Measurements from ENCODE around the gene PTPRD. TPM values are rescaled to one million over a fixed set of nuclear protein-coding genes. Genes with fewer than 3 reads are reported as not detected.

The PTPRD gene
- total and polyA plus RNA-seq, 2 donors from 2014 or later = 6.4 to 78.9 TPM

DNA sequence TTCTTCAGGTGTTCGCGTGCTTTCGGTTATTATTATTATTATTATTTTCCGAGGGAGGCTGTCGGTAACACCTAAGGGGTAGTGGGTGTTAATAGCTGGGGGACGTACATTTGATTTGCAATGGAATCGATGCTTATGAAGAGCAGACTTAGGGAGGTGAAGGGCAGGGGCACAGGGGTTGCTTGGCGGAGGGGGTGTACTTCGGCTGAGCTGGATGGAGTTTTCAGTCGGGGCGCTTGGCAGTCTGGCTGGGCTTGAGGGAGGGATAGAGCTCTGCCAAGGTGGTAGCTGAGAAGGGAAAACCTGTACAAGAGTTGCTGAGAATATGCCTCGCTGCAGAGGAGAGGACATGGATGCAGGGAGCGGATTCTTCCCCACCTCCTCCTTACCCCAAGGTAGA lies 617 bp upstream of the PTPRD start:
- Histone ChIP-seq H3K4me1 (ENCODE audit: control insufficient read depth in 2 of 3, insufficient read depth in 2 of 3, low read depth in 1 of 3, low read length in 3 of 3) (no peaks in the 10 kb centered on the region), H3K9ac (ENCODE audit: low read length in 3 of 3) (no peak overlapping the region), H3K9me3 (ENCODE audit: control insufficient read depth in 2 of 3, insufficient read depth in 1 of 3, low read length in 3 of 3) (no peaks in the 10 kb centered on the region), H3K27me3 (ENCODE audit: control insufficient read depth, insufficient read depth, low read length) (peaks cover 24% of the 10 kb centered on the region), H3K4me3 (ENCODE audit: low read length in 3 of 3) (no peak overlapping the region), H3K36me3 (ENCODE audit: control insufficient read depth in 2 of 3, insufficient read depth in 3 of 3, low read length in 3 of 3) (no peaks in the 10 kb centered on the region), H3K27ac (ENCODE audit: low read depth in 2 of 2, low read length in 2 of 2) (no peak overlapping the region)
- no peak for FAIRE-seq
- peak in 3 of 5 donors; percentile 18 to 35 (median 23) for DNase-seq
- TF ChIP-seq, protein P1, sequence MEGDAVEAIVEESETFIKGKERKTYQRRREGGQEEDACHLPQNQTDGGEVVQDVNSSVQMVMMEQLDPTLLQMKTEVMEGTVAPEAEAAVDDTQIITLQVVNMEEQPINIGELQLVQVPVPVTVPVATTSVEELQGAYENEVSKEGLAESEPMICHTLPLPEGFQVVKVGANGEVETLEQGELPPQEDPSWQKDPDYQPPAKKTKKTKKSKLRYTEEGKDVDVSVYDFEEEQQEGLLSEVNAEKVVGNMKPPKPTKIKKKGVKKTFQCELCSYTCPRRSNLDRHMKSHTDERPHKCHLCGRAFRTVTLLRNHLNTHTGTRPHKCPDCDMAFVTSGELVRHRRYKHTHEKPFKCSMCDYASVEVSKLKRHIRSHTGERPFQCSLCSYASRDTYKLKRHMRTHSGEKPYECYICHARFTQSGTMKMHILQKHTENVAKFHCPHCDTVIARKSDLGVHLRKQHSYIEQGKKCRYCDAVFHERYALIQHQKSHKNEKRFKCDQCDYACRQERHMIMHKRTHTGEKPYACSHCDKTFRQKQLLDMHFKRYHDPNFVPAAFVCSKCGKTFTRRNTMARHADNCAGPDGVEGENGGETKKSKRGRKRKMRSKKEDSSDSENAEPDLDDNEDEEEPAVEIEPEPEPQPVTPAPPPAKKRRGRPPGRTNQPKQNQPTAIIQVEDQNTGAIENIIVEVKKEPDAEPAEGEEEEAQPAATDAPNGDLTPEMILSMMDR (IDR thresholded peaks at IDR 0.05; ENCODE audit: borderline replicate concordance, extremely low read depth, insufficient read depth) = no peak
- intact Hi-C loops (cut with DNase I) = no loop called here

DNA sequence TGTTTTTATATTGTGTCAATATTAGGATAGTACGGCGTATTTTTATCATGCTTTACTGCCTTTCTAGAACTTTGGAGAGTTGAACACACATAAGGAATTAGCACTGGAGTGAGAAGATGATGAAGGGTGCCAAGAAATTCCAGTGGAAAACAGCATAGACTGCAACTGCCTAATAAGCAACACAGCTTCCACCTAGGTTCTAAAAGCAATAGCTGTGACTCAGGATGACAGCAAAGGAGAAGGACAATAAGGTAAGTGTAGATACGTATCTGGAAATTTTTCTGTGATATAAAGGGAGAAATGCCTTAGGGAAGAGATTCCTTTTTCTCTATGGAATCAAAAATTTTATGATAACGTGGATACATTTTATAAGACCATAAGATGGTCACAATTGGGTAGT lies 7.4 kb downstream of the PTPRD start:
- Histone ChIP-seq H3K4me1 (ENCODE audit: control insufficient read depth in 2 of 3, insufficient read depth in 2 of 3, low read depth in 1 of 3, low read length in 3 of 3) (no peaks in the 10 kb centered on the region), H3K4me3 (ENCODE audit: low read length in 3 of 3) (no peak overlapping the region), H3K9ac (ENCODE audit: low read length in 3 of 3) (no peak overlapping the region), H3K27ac (ENCODE audit: low read depth in 2 of 2, low read length in 2 of 2) (no peak overlapping the region), H3K9me3 (ENCODE audit: control insufficient read depth in 2 of 3, insufficient read depth in 1 of 3, low read length in 3 of 3) (no peaks in the 10 kb centered on the region), H3K36me3 (ENCODE audit: control insufficient read depth in 2 of 3, insufficient read depth in 3 of 3, low read length in 3 of 3) (no peaks in the 10 kb centered on the region), H3K27me3 (ENCODE audit: control insufficient read depth, insufficient read depth, low read length) (peaks cover 4% of the 10 kb centered on the region)
- DNase-seq (no peak), FAIRE-seq (no peak)
- intact Hi-C loops (cut with DNase I) = no loop called here
- TF ChIP-seq, protein P1 (IDR thresholded peaks at IDR 0.05; ENCODE audit: borderline replicate concordance, extremely low read depth, insufficient read depth) = no peak

DNA sequence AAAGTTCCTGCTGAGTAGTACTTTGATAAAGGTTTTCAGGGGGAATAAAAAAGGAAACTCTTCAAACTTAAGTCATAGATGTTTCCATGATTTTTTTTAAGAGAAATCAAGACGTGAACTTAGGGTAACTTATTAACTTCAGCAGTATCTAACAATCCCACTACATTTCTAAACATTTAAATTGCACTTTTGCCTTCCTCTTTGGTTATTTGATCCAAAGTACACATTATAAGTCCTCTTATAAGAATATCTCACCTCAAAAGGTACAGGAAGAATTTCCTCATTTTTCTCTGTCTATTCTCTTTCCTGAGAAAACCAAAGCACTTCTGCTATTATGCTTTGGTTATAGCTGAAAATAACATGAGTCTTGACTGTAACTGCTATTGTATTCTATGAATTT lies 7.9 kb downstream of the PTPRD start:
- no peak overlapping the region for H3K9ac ChIP-seq (ENCODE audit: low read length in 3 of 3)
- H3K9me3 ChIP-seq (ENCODE audit: control insufficient read depth in 2 of 3, insufficient read depth in 1 of 3, low read length in 3 of 3) = no peaks in the 10 kb centered on the region
- no peaks in the 10 kb centered on the region for H3K36me3 ChIP-seq (ENCODE audit: control insufficient read depth in 2 of 3, insufficient read depth in 3 of 3, low read length in 3 of 3)
- no peak overlapping the region for H3K27ac ChIP-seq (ENCODE audit: low read depth in 2 of 2, low read length in 2 of 2)
- H3K4me3 ChIP-seq (ENCODE audit: low read length in 3 of 3) = no peak overlapping the region
- TF ChIP-seq, protein P1 (IDR thresholded peaks at IDR 0.05; ENCODE audit: borderline replicate concordance, extremely low read depth, insufficient read depth) = no peak
- H3K27me3 ChIP-seq (ENCODE audit: control insufficient read depth, insufficient read depth, low read length) = peaks cover 2% of the 10 kb centered on the region
- FAIRE-seq (no peak), DNase-seq (no peak)
- intact Hi-C loops (cut with DNase I) = no loop called here
- no peaks in the 10 kb centered on the region for H3K4me1 ChIP-seq (ENCODE audit: control insufficient read depth in 2 of 3, insufficient read depth in 2 of 3, low read depth in 1 of 3, low read length in 3 of 3)

DNA sequence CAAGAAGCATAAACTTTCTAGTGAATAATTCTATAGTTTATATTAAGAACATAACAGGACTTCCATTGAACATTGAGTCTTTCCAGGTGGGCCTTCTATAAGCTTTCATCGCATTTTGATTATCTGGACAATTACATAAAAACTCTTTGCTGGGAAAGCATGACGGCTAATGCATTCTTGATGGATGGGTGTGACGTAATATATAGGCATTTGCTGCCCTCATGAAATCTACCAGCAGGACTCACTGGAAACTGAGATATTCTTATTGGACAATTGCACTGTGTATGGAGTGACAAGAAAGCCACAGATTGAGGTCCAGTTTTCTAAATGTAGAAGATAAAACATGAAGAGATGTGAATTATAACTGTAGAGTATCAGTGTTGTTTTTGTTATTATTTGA lies 15.0 kb downstream of the PTPRD start:
- DNase-seq = no peak
- no peaks in the 10 kb centered on the region for H3K36me3 ChIP-seq (ENCODE audit: control insufficient read depth in 2 of 3, insufficient read depth in 3 of 3, low read length in 3 of 3)
- no peak for FAIRE-seq

More for the DNA sequence above, 15.0 kb downstream of the PTPRD start:
- Histone ChIP-seq H3K9ac (ENCODE audit: low read length in 3 of 3) (no peak overlapping the region), H3K4me3 (ENCODE audit: low read length in 3 of 3) (no peak overlapping the region), H3K4me1 (ENCODE audit: control insufficient read depth in 2 of 3, insufficient read depth in 2 of 3, low read depth in 1 of 3, low read length in 3 of 3) (no peaks in the 10 kb centered on the region), H3K9me3 (ENCODE audit: control insufficient read depth in 2 of 3, insufficient read depth in 1 of 3, low read length in 3 of 3) (no peaks in the 10 kb centered on the region), H3K27me3 (ENCODE audit: control insufficient read depth, insufficient read depth, low read length) (no peaks in the 10 kb centered on the region), H3K27ac (ENCODE audit: low read depth in 2 of 2, low read length in 2 of 2) (no peak overlapping the region)
- intact Hi-C loops (cut with DNase I) = no loop called here
- TF ChIP-seq, protein P1 (IDR thresholded peaks at IDR 0.05; ENCODE audit: borderline replicate concordance, extremely low read depth, insufficient read depth) = no peak

Measured in kidney (tissue), 14 donors.